GM23338 (cell line): ENCODE results near the gene GTPBP4. TPM values are rescaled to one million over a fixed set of nuclear protein-coding genes. Genes with fewer than 3 reads are reported as not detected.

Experiments used
- ATAC-seq: fragments of 200-7000 bp; cut with Tn5 transposase; 3 replicates; pipeline ENCODE4 v1.9.1; 2020
- DNase-seq: peaks from one replicate; pipeline ENCODE4 v3.0.0-alpha.2; 2015; ENCODE audit warnings: low spot score
- H2AFZ ChIP-seq: fragments of 200-600 bp; sonication (generic); 2 replicates; pipeline ENCODE4 v1.8.0; 2016; ENCODE audit warnings: antibody characterized with exemption, mild to moderate bottlenecking, moderate library complexity
- H3F3A ChIP-seq: fragments of 200-600 bp; sonication (generic); replicated peaks from 2 replicates; pipeline ENCODE4 v1.8.0; 2017; ENCODE audit warnings: antibody characterized with exemption, mixed run types, low read depth
- H3K27ac ChIP-seq: fragments of 200-600 bp; sonication (generic); 2 replicates; pipeline ENCODE4 v1.6.1; 2016; ENCODE audit warnings: low read depth
- H3K27me3 ChIP-seq: fragments of 200-600 bp; sonication (generic); 2 replicates; pipeline ENCODE4 v1.8.0; 2016; ENCODE audit warnings: mild to moderate bottlenecking, mixed run types, moderate library complexity; ENCODE audit not compliant: insufficient read depth
- H3K36me3 ChIP-seq: fragments of 200-600 bp; sonication (generic); 2 replicates; pipeline ENCODE4 v1.8.0; 2016; ENCODE audit warnings: mild to moderate bottlenecking; ENCODE audit not compliant: insufficient read depth
- H3K4me1 ChIP-seq: fragments of 200-600 bp; sonication (generic); 2 replicates; pipeline ENCODE4 v1.8.0; 2016; ENCODE audit warnings: mild to moderate bottlenecking, moderate library complexity; ENCODE audit not compliant: insufficient read depth
- H3K4me2 ChIP-seq: fragments of 200-600 bp; sonication (generic); 2 replicates; pipeline ENCODE4 v1.7.1; 2017; ENCODE audit warnings: mixed run types
- H3K4me3 ChIP-seq: fragments of 200-600 bp; sonication (generic); 2 replicates; pipeline ENCODE4 v1.6.1; 2016; ENCODE audit warnings: mixed run types
- H3K79me2 ChIP-seq: fragments of 200-600 bp; sonication (generic); replicated peaks from 2 replicates; pipeline ENCODE4 v1.8.0; 2017; ENCODE audit warnings: mild to moderate bottlenecking; ENCODE audit not compliant: insufficient read depth
- H3K9me2 ChIP-seq: fragments of 200-600 bp; sonication (generic); 2 replicates; pipeline ENCODE4 v1.8.0; 2017; ENCODE audit not compliant: insufficient read depth
- H4K20me1 ChIP-seq: fragments of 200-600 bp; sonication (generic); replicated peaks from 2 replicates; pipeline ENCODE4 v1.8.0; 2017; ENCODE audit warnings: mild to moderate bottlenecking; ENCODE audit not compliant: insufficient read depth
- H3K27ac Mint-ChIP-seq: 2 replicates; pipeline ENCODE4 v1.8.0; 2020; ENCODE audit warnings: inconsistent platforms, mild to moderate bottlenecking, moderate library complexity, mixed read lengths
- H3K27me3 Mint-ChIP-seq: 3 replicates; pipeline ENCODE4 v1.8.0; 2022; ENCODE audit warnings: low read depth, mild to moderate bottlenecking, moderate library complexity, mixed read lengths, inconsistent platforms; ENCODE audit not compliant: insufficient read depth, poor library complexity
- H3K36me3 Mint-ChIP-seq: 3 replicates; pipeline ENCODE4 v1.8.0; 2021; ENCODE audit warnings: low read depth, mild to moderate bottlenecking, inconsistent platforms, moderate library complexity, mixed read lengths
- H3K4me1 Mint-ChIP-seq: 3 replicates; pipeline ENCODE4 v1.8.0; 2020; ENCODE audit warnings: mild to moderate bottlenecking, inconsistent platforms, mixed read lengths
- H3K4me3 Mint-ChIP-seq: 3 replicates; pipeline ENCODE4 v1.8.0; 2021; ENCODE audit warnings: moderate library complexity, mild to moderate bottlenecking, inconsistent platforms, mixed read lengths
- H3K9me3 Mint-ChIP-seq: 3 replicates; pipeline ENCODE4 v1.8.0; 2020; ENCODE audit warnings: moderate library complexity, mild to moderate bottlenecking, inconsistent platforms, mixed read lengths
- CREB1 ChIP-seq: fragments of 250-450 bp; sonication (Bioruptor Pico); IDR thresholded peaks from 2 replicates; pipeline ENCODE4 v1.5.0; 2020; ENCODE audit warnings: low read depth, mild to moderate bottlenecking, moderate library complexity
- EZH2 ChIP-seq: fragments of 200-600 bp; sonication (generic); IDR thresholded peaks from one replicate; pipeline ENCODE4 v1.8.0; 2017; ENCODE audit warnings: antibody characterized with exemption, mild to moderate bottlenecking, low read depth; ENCODE audit not compliant: unreplicated experiment
- EZH2phosphoT487 ChIP-seq: fragments of 200-600 bp; sonication (generic); IDR thresholded peaks from one replicate; pipeline ENCODE4 v1.8.1; 2018; ENCODE audit warnings: antibody characterized with exemption; ENCODE audit not compliant: unreplicated experiment
- JUNB ChIP-seq: IDR thresholded peaks from one replicate; pipeline ENCODE4 v1.6.1; 2016; ENCODE audit warnings: antibody characterized with exemption; ENCODE audit not compliant: unreplicated experiment
- NANOG ChIP-seq: IDR thresholded peaks from 2 replicates; pipeline ENCODE4 v1.6.1; 2016; ENCODE audit warnings: antibody characterized with exemption, borderline replicate concordance
- POLR2AphosphoS5 ChIP-seq: IDR thresholded peaks from 2 replicates; pipeline ENCODE4 v1.6.1; 2016; ENCODE audit warnings: antibody characterized with exemption, low read depth
- STAT1 ChIP-seq: IDR thresholded peaks from one replicate; pipeline ENCODE4 v1.6.1; 2016; ENCODE audit warnings: antibody characterized with exemption; ENCODE audit not compliant: unreplicated experiment
- ZNF114 ChIP-seq: fragments of 250-450 bp; sonication (Bioruptor Pico); IDR thresholded peaks from 2 replicates; pipeline ENCODE4 v1.5.0; 2020; ENCODE audit warnings: mild to moderate bottlenecking, moderate library complexity
- ZNF331 ChIP-seq: fragments of 250-450 bp; sonication (Bioruptor Pico); IDR thresholded peaks from 2 replicates; pipeline ENCODE4 v1.5.0; 2020; ENCODE audit warnings: low read depth, mild to moderate bottlenecking, moderate library complexity
- polyA plus RNA-seq: library from polyadenylated mRNA; unstranded; fragments of >200 nt; fragmentation: Nextera tagmentation; extraction: Ambion mirVana; gene quantifications from 2 replicates; pipeline ENCODE4 v1.2.1, GENCODE V29; 2016
- total RNA-seq: library from RNA; depleted of rRNA; stranded (reverse); fragments of >200 nt; shearing (Covaris generic); gene quantifications from 2 replicates; pipeline ENCODE4 v1.2.3, GENCODE V29; 2014
- TF ChIP-seq, protein P1 (sequence below), 2 experiments: fragments of 200-600 bp in 1 of 2; sonication (generic) in 1 of 2; conservative IDR thresholded peaks; 2 replicates each; pipeline versions ENCODE4 v1.5.1 to v1.6.1; 2016 to 2017; ENCODE audit warnings: antibody characterized with exemption in 2 of 2, low read depth in 2 of 2, mild to moderate bottlenecking in 2 of 2, moderate library complexity in 1 of 2
- TF ChIP-seq, protein P2 (sequence below): fragments of 250-450 bp; sonication (Bioruptor Pico); IDR thresholded peaks from 2 replicates; pipeline ENCODE4 v1.5.0; 2020; ENCODE audit warnings: mild to moderate bottlenecking, moderate library complexity
- TF ChIP-seq, protein P3 (sequence below): IDR thresholded peaks from 2 replicates; pipeline ENCODE4 v1.6.1; 2016; ENCODE audit warnings: antibody characterized with exemption
- TF ChIP-seq, protein P4 (sequence below): IDR thresholded peaks from one replicate; pipeline ENCODE4 v1.6.1; 2018; ENCODE audit warnings: antibody characterized with exemption; ENCODE audit not compliant: unreplicated experiment

Gene GTPBP4
- total and polyA plus RNA-seq, 2 experiments from 2014 or later: 56.5 to 62.6 TPM

DNA sequence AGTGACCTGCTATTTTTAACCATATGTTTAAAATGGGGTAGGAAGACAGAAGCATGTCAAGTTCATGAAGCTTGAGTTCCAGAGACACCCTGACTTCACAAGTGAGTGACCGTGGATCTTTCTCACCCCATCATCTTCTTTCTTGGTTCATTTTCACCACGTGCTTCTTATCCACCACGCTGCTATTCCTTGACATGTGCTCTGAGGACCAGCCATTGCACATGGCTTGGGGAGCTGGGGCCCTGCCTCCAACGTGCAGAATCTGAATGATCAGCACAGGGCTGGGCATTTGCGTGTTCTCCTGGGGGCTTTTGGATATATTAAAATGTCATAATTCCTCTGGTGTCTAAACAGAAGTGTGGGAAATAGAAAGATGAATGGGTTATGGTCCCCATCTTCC lies 25.0 kb upstream of the GTPBP4 start:
- H3K4me1 ChIP-seq: no peaks in the 10 kb centered on the region
- no peak overlapping the region for H3K4me2 ChIP-seq
- H3K4me3 ChIP-seq: no peak overlapping the region
- no peak overlapping the region for H2AFZ ChIP-seq
- H3K27me3 ChIP-seq: no peaks in the 10 kb centered on the region
- no peaks in the 10 kb centered on the region for H3K79me2 ChIP-seq
- Mint-ChIP-seq H3K4me3 (no peak overlapping the region), H3K27ac (no peak overlapping the region), H3K4me1 (peaks cover 3% of the 10 kb centered on the region), H3K27me3 (peaks cover 17% of the 10 kb centered on the region), H3K36me3 (no peaks in the 10 kb centered on the region; the same call in 2 of the 3 replicates), H3K9me3 (no peaks in the 10 kb centered on the region; the same call in 1 of the 3 replicates)
- H3K9me2 ChIP-seq: no peaks in the 10 kb centered on the region
- DNase-seq (no peak), ATAC-seq (no peak)
- H3F3A ChIP-seq: no peaks in the 10 kb centered on the region
- no peaks in the 10 kb centered on the region for H4K20me1 ChIP-seq
- no peaks in the 10 kb centered on the region for H3K36me3 ChIP-seq
- TF ChIP-seq, protein P1, sequence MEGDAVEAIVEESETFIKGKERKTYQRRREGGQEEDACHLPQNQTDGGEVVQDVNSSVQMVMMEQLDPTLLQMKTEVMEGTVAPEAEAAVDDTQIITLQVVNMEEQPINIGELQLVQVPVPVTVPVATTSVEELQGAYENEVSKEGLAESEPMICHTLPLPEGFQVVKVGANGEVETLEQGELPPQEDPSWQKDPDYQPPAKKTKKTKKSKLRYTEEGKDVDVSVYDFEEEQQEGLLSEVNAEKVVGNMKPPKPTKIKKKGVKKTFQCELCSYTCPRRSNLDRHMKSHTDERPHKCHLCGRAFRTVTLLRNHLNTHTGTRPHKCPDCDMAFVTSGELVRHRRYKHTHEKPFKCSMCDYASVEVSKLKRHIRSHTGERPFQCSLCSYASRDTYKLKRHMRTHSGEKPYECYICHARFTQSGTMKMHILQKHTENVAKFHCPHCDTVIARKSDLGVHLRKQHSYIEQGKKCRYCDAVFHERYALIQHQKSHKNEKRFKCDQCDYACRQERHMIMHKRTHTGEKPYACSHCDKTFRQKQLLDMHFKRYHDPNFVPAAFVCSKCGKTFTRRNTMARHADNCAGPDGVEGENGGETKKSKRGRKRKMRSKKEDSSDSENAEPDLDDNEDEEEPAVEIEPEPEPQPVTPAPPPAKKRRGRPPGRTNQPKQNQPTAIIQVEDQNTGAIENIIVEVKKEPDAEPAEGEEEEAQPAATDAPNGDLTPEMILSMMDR (conservative IDR thresholded peaks at IDR 0.05; ENCODE audit: low read depth in 2 of 2): no peak
- TF ChIP-seq POLR2AphosphoS5 (no peak), STAT1 (no peak), JUNB (no peak), ZNF331 (CRISPR knock-in tag) (no peak), ZNF114 (no peak), EZH2 (no peak), EZH2phosphoT487 (no peak), CREB1 (CRISPR knock-in tag) (no peak), NANOG (no peak)
- TF ChIP-seq, protein P2, sequence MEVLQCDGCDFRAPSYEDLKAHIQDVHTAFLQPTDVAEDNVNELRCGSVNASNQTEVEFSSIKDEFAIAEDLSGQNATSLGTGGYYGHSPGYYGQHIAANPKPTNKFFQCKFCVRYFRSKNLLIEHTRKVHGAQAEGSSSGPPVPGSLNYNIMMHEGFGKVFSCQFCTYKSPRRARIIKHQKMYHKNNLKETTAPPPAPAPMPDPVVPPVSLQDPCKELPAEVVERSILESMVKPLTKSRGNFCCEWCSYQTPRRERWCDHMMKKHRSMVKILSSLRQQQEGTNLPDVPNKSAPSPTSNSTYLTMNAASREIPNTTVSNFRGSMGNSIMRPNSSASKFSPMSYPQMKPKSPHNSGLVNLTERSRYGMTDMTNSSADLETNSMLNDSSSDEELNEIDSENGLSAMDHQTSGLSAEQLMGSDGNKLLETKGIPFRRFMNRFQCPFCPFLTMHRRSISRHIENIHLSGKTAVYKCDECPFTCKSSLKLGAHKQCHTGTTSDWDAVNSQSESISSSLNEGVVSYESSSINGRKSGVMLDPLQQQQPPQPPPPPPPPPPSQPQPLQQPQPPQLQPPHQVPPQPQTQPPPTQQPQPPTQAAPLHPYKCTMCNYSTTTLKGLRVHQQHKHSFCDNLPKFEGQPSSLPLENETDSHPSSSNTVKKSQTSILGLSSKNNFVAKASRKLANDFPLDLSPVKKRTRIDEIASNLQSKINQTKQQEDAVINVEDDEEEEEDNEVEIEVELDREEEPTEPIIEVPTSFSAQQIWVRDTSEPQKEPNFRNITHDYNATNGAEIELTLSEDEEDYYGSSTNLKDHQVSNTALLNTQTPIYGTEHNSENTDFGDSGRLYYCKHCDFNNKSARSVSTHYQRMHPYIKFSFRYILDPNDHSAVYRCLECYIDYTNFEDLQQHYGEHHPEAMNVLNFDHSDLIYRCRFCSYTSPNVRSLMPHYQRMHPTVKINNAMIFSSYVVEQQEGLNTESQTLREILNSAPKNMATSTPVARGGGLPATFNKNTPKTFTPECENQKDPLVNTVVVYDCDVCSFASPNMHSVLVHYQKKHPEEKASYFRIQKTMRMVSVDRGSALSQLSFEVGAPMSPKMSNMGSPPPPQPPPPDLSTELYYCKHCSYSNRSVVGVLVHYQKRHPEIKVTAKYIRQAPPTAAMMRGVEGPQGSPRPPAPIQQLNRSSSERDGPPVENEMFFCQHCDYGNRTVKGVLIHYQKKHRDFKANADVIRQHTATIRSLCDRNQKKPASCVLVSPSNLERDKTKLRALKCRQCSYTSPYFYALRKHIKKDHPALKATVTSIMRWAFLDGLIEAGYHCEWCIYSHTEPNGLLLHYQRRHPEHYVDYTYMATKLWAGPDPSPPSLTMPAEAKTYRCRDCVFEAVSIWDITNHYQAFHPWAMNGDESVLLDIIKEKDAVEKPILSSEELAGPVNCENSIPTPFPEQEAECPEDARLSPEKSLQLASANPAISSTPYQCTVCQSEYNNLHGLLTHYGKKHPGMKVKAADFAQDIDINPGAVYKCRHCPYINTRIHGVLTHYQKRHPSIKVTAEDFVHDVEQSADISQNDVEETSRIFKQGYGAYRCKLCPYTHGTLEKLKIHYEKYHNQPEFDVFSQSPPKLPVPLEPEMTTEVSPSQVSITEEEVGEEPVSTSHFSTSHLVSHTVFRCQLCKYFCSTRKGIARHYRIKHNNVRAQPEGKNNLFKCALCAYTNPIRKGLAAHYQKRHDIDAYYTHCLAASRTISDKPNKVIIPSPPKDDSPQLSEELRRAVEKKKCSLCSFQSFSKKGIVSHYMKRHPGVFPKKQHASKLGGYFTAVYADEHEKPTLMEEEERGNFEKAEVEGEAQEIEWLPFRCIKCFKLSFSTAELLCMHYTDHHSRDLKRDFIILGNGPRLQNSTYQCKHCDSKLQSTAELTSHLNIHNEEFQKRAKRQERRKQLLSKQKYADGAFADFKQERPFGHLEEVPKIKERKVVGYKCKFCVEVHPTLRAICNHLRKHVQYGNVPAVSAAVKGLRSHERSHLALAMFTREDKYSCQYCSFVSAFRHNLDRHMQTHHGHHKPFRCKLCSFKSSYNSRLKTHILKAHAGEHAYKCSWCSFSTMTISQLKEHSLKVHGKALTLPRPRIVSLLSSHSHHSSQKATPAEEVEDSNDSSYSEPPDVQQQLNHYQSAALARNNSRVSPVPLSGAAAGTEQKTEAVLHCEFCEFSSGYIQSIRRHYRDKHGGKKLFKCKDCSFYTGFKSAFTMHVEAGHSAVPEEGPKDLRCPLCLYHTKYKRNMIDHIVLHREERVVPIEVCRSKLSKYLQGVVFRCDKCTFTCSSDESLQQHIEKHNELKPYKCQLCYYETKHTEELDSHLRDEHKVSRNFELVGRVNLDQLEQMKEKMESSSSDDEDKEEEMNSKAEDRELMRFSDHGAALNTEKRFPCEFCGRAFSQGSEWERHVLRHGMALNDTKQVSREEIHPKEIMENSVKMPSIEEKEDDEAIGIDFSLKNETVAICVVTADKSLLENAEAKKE (CRISPR knock-in tag): no peak
- TF ChIP-seq, protein P3, sequence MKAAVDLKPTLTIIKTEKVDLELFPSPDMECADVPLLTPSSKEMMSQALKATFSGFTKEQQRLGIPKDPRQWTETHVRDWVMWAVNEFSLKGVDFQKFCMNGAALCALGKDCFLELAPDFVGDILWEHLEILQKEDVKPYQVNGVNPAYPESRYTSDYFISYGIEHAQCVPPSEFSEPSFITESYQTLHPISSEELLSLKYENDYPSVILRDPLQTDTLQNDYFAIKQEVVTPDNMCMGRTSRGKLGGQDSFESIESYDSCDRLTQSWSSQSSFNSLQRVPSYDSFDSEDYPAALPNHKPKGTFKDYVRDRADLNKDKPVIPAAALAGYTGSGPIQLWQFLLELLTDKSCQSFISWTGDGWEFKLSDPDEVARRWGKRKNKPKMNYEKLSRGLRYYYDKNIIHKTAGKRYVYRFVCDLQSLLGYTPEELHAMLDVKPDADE: no peak
- TF ChIP-seq, protein P4, sequence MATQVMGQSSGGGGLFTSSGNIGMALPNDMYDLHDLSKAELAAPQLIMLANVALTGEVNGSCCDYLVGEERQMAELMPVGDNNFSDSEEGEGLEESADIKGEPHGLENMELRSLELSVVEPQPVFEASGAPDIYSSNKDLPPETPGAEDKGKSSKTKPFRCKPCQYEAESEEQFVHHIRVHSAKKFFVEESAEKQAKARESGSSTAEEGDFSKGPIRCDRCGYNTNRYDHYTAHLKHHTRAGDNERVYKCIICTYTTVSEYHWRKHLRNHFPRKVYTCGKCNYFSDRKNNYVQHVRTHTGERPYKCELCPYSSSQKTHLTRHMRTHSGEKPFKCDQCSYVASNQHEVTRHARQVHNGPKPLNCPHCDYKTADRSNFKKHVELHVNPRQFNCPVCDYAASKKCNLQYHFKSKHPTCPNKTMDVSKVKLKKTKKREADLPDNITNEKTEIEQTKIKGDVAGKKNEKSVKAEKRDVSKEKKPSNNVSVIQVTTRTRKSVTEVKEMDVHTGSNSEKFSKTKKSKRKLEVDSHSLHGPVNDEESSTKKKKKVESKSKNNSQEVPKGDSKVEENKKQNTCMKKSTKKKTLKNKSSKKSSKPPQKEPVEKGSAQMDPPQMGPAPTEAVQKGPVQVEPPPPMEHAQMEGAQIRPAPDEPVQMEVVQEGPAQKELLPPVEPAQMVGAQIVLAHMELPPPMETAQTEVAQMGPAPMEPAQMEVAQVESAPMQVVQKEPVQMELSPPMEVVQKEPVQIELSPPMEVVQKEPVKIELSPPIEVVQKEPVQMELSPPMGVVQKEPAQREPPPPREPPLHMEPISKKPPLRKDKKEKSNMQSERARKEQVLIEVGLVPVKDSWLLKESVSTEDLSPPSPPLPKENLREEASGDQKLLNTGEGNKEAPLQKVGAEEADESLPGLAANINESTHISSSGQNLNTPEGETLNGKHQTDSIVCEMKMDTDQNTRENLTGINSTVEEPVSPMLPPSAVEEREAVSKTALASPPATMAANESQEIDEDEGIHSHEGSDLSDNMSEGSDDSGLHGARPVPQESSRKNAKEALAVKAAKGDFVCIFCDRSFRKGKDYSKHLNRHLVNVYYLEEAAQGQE: no peak
- H3K27ac ChIP-seq: no peak overlapping the region
